HG03103 (cell line): Measurements from ENCODE around the gene KRT84.

Source experiments
- ATAC-seq: cut with Tn5 transposase; IDR thresholded peaks from one replicate; pipeline ENCODE4 v1.9.1; 2021; ENCODE audit warnings: low read depth; ENCODE audit not compliant: unreplicated experiment

The KRT84 gene, protein sequence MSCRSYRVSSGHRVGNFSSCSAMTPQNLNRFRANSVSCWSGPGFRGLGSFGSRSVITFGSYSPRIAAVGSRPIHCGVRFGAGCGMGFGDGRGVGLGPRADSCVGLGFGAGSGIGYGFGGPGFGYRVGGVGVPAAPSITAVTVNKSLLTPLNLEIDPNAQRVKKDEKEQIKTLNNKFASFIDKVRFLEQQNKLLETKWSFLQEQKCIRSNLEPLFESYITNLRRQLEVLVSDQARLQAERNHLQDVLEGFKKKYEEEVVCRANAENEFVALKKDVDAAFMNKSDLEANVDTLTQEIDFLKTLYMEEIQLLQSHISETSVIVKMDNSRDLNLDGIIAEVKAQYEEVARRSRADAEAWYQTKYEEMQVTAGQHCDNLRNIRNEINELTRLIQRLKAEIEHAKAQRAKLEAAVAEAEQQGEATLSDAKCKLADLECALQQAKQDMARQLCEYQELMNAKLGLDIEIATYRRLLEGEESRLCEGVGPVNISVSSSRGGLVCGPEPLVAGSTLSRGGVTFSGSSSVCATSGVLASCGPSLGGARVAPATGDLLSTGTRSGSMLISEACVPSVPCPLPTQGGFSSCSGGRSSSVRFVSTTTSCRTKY

DNA sequence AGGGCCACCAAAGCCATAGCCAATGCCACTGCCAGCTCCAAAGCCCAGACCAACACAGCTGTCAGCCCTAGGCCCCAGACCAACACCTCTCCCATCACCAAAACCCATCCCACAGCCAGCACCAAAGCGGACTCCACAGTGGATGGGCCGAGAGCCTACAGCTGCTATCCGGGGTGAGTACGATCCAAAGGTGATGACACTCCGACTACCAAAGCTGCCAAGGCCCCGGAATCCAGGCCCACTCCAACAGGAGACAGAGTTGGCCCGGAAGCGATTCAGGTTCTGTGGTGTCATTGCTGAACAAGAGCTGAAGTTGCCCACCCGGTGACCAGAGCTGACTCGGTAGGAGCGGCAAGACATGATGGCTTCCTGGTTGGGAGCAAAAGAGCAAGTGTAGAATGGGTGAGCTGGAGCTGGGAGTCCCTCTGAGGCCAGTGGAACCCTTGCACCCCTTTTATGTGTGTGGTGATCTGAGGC, at the start of gene KRT84:
Gene KRT84 (minus strand): TSS at position 427 of the 477 bp plus-strand sequence. CDS start 67 bp downstream, at position 360.
- ATAC-seq = no peak

GRCh38 chr12:52434760-52435530, 49.5 kb upstream of the KRT84 start:
- ATAC-seq = no peak

- ATAC-seq = no peak
Measured at GRCh38 chr12:52434081-52434733, 48.8 kb upstream of the KRT84 start, which contains the start of gene KRT75. KRT75 (minus strand) TSS chr12:52434371; CDS start chr12:52434304, 67 bp downstream.

DNA sequence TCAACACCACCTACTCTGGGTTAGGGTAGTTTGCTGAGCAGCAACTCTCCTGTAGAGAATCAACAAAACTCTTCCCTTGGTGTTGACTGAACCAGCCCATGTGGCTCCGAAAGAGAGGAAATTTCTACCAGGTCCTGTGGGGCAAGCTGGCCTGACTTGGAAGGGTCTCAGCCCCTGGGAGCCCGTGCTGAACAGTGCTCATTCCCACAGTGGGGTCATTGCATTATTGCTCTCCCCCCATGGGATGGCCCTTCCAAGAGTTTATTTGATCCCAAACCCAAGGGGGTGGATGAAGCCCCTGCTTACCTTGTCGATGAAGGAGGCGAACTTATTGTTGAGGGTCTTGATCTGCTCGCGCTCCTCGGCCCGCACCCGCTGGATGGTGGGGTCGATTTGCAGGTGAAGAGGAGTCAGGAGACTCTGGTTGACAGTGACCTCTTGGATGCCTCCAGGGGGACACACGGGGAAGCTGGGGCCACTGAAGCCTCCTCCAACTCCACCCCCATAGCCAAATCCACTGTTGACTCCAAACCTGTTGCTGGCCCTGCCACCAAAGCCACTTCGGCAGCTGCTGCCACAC, 48.1 kb upstream of the KRT84 start:
- no peak for ATAC-seq

DNA sequence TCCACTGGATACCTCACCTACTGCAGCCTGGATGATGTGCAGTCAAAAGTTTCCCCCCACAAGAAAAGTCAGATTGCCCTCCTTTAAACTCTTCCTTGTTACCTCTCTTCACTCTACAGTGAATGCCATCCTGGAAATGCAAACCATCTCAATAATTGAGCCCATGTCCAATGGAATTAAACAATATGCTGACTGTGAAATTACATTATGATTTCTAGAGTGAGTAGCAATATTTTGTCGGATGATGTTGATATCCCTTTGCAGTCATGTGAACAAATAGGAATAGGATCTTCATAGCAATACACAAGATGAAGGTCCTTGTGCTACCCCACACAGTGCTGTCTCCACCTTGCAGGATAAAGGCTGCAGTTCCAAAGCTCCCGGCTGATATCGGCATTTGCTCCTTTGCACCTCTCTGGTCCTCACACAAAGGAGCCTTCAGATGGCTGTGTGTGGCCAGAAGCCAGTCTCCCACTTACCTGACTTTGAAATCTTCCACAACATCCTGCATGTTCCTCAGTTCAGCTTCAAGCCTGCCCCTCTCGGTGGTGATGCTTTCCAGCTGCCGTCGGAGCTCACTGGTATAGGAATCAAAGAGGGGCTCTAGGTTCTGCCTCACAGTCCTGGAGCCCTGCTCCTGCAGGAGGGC, 47.2 kb upstream of the KRT84 start:
- ATAC-seq = no peak

DNA sequence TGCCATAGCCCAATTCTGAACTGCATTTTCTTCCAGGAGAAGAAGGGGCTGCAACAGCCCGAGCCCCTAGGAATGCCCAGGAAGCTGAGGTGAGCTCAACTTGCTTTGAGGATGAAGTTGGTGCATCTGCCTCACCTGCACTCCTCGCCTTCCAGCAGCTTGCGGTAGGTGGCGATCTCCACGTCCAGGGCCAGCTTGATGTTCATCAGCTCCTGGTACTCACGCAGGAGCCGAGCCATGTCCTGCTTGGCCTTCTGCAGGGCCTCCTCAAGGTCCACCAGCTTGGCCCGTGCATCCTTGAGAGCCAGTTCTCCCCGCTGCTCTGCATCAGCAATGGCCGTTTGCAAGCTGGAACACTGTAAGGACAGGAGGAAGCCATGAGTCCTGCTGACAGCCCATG, 42.7 kb upstream of the KRT84 start:
- ATAC-seq = no peak

DNA sequence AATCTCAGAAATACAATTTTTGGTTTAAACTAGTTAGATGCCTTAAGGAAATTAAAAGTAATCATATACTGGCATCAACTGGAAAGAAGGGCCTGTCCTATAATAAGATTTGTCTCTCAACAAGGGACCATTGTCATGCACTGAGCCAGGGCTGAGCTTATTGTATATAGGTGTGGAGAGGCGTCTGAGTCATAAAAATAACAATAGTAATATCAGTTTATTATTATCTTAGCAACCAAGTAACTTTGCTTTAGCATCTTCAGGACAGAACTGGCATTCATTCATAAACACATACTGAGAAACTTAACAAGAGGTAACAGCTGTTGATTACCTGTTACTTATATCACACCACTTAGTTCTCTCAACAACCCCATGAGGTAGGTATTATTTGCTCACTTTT, 41.6 kb upstream of the KRT84 start:
- ATAC-seq = no peak

DNA sequence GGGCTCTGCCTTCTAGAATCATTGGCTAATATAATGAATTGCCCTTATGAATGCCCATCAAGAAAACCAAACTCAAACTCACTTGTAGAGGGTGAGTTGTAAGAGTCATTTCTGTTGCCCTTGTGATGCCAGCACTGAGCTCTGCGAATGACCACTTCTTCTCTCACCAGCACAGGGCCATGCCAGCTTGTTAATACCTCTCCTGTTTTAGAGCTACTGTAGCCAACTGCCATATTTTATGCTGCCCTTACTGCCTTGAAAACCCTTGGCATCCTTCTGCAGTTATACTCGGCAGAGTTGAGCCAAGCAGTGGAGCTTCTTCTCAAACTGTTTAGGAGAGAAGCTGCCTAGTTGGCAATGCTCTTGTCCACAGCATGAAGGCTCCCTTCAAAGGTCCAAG, 40.6 kb upstream of the KRT84 start:
- ATAC-seq = no peak

- no peak for ATAC-seq
Measured at GRCh38 chr12:52425466-52425865, 40.0 kb upstream of the KRT84 start.

DNA sequence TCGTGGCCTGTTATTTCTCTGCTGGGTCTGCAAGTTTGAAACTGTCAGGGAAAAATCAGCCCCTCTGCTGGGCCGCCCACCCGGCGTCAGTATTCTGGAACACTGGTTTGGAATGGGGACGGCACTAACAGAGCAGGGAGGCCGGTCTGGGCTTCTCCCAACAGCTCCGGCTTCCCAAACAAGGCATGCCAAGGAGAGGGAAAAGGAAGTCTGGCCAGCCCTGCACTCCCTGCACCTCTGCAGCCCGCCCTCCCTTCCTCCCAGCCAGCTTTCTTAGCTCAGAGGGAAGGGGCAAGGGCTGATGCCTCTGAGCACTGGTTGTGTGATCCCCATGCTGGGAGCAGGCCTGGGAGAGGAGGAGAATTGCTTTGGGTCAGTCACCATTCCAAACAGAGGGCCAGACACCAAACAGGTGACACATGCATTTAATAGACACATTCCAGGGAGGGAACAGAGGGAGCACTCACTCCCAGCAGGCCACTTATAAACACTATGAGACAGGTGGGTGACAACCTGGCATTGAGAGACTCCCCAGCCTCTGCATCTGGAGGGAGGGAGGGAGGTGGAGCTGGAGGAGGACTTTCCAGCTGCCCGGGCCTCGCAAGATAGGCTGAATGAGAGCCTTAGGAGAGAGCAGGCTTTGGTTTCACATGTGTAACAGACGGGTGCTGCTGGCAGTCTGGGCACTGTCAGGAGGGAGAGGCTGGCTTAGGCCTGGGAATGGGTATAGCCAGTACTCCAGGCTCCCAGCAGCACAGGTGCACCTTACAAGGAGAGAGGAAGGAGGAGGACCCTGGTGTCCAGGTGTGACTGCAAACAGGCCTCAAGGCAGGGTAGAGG, 38.4 kb upstream of the KRT84 start:
- no peak for ATAC-seq

GRCh38 chr12:52423035-52423434, 37.6 kb upstream of the KRT84 start:
- ATAC-seq = no peak

GRCh38 chr12:52419656-52420055, 34.2 kb upstream of the KRT84 start:
- ATAC-seq = no peak

DNA sequence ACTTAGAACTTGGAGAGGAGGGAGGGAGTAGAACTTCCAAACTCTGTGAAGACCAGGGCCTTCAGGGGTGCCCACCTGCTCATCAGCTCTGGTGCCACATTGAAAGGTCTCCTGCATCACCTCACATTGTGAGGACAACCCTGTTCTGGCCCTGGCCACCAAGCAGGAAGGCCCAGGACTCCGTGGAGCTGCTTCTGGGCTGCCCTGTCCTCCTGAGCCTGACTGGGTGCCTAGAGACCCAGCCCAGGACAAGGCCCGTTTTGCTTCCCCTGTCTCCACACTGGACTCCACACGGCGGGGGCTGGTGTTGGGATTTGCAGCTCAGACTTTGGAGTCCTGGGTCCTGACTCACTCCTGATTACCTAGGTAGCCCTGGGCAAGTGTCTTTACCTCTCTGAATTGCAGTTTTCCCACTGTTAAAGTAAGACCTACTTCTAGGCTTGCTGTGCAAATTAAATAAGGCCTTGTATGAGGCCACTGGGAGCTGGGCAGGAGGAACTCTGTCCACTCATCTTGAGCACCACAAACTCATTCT, 33.2 kb upstream of the KRT84 start:
- no peak for ATAC-seq

GRCh38 chr12:52417740-52418139, 32.3 kb upstream of the KRT84 start:
- no peak for ATAC-seq

GRCh38 chr12:52416795-52417194, 31.3 kb upstream of the KRT84 start:
- no peak for ATAC-seq

GRCh38 chr12:52415870-52416750, 30.7 kb upstream of the KRT84 start:
- no peak for ATAC-seq

DNA sequence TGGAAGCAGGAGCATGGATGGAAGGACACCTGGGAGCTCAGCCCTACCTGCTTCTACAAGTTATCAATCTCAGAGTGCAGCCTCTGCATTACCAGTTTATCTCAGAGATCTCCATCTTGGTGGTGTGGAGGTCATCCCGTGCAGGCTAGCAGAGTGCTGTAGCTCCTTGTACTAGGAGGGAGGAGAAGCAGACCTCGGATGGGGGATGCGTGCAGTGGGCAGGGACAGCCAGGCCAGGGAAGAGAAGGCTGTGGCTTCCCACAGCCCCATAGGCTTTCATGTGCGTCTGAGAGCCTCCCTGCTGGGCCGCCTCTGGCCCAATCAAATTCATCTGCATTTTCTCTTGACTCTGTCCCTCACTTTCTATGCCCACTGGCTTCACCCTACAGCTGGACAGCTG, 29.5 kb upstream of the KRT84 start:
- ATAC-seq = no peak
